Measurements from ENCODE around the gene NSUN5.
"Not testable (repeated sequence)": the region's sequence is repeated elsewhere in the genome, so short reads cannot be mapped to it uniquely, and the experiment has no call there.

NSUN5 gene

GRCh38 chr7:73297706-73298105 lies 10.9 kb downstream of the NSUN5 start:
- FAIRE-seq; DNase-seq (ENCODE audit: insufficient read length, low spot score): not testable (repeated sequence)

DNA sequence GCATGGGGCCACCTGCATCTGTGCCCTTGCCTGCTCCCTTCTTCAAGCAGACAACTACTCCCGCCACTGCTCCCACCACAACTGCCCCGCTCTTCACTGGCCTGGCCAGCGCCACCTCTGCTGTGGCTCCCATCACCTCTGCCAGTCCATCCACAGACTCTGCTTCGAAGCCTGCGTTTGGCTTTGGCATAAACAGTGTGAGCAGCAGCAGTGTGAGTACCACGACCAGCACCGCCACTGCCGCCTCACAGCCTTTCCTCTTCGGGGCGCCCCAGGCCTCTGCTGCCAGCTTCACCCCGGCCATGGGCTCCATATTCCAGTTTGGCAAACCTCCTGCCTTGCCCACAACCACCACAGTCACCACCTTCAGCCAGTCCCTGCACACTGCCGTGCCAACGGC lies 11.4 kb downstream of the NSUN5 start:
- not testable (repeated sequence) for DNase-seq (ENCODE audit: insufficient read length, low spot score); FAIRE-seq

- DNase-seq (ENCODE audit: insufficient read length, low spot score); FAIRE-seq: not testable (repeated sequence)
Observed at GRCh38 chr7:73277210-73277609, 31.4 kb downstream of the NSUN5 start.

- DNase-seq (ENCODE audit: insufficient read length, low spot score); FAIRE-seq: not testable (repeated sequence)
Observed at GRCh38 chr7:73267813-73268212, 40.8 kb downstream of the NSUN5 start.

DNA sequence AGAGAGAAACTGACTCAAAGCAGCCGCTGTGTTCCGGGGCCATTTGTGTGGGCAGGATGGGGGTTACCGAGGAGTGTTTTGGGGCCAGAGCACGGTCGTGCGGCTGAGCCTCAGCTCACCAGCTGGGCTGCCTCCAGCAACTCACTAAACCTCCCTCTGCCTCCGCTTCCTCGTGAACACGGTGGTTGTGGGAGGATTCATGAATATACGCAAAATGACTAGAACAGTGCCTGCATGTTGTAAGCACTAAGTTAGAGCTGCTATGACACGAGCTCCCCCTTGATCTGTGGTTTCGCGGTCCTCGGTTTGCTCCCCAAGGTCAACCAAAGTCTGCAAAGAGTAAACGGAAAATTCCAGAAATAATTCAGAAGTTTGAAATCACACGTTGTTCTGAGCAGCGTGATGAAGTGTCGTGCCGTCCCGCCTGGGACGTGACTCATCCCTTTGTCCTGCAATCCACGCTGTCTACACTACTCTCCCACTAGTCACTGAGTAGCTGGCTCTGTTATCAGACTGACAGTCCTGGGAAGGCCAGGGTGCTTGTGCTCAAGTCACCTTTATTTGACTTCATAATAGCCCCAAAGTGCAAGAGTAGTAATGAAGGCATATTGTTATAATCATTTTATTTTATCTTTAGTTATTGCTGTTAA lies 41.8 kb downstream of the NSUN5 start:
- not testable (repeated sequence) for FAIRE-seq; DNase-seq (ENCODE audit: insufficient read length, low spot score)

GRCh38 chr7:73262416-73262815 lies 46.2 kb downstream of the NSUN5 start:
- FAIRE-seq; DNase-seq (ENCODE audit: insufficient read length, low spot score): not testable (repeated sequence)
